Panc1 (cell line): ENCODE measurements around the gene NEAT1. TPM values are rescaled to one million over a fixed set of nuclear protein-coding genes. Genes with fewer than 3 reads are reported as not detected.
"Not testable (repeated sequence)": the region's sequence is repeated elsewhere in the genome, so short reads cannot be mapped to it uniquely, and the experiment has no call there.

ENCODE experiments used
- ATAC-seq: fragments of 200-7000 bp; cut with Tn5 transposase; 2 replicates; pipeline ENCODE4 v1.9.1; 2020; ENCODE audit warnings: mild to moderate bottlenecking, moderate library complexity
- BruUV-seq: library from RNA; stranded (reverse); fragments of 400-500 nt; replicated peaks from 2 replicates; lab custom pipeline; 2021; lab: Mats Ljungman, UMichigan
- CTCF ChIA-PET: fragments of 300-600 bp; sonication (Branson Sonifier 250); formaldehyde crosslinking; loops from one replicate; lab custom pipeline; 2022; ENCODE audit warnings: antibody characterized with exemption; lab: Charles Lee
- POLR2A ChIA-PET: fragments of 300-600 bp; sonication (Branson Sonifier 250); formaldehyde crosslinking; loops from one replicate; lab custom pipeline; 2022; ENCODE audit warnings: antibody characterized with exemption; lab: Charles Lee
- DNase-seq: peaks from one replicate; pipeline ENCODE4 v3.0.0-alpha.2; 2010; ENCODE audit warnings: low read depth, low spot score
- H3K27ac ChIP-seq: 2 replicates; pipeline ENCODE4 v1.5.1; 2011; ENCODE audit warnings: mild to moderate bottlenecking, low read length, inconsistent platforms
- H3K27me3 ChIP-seq: fragments of 200-500 bp; sonication (Bioruptor generic); 2 replicates; pipeline ENCODE4 v1.6.0; 2014; ENCODE audit warnings: low read length, inconsistent platforms; ENCODE audit not compliant: control insufficient read depth, insufficient read depth
- H3K36me3 ChIP-seq: fragments of 200-500 bp; sonication (Bioruptor generic); 2 replicates; pipeline ENCODE4 v1.5.1; 2014; ENCODE audit warnings: inconsistent platforms, mild to moderate bottlenecking, low read length, moderate library complexity; ENCODE audit not compliant: control insufficient read depth, insufficient read depth
- H3K4me1 ChIP-seq: 2 replicates; pipeline ENCODE4 v1.5.1; 2011; ENCODE audit warnings: inconsistent platforms, mild to moderate bottlenecking, low read length, moderate library complexity; ENCODE audit not compliant: control insufficient read depth, insufficient read depth
- H3K4me3 ChIP-seq, 2 experiments: 2 replicates each; pipeline ENCODE4 v1.5.1; 2011 to 2012; ENCODE audit warnings: low read depth in 2 of 2, low read length in 2 of 2, mild to moderate bottlenecking in 2 of 2, inconsistent platforms in 1 of 2, moderate library complexity in 1 of 2
- H3K9me3 ChIP-seq: fragments of 200-500 bp; sonication (Bioruptor generic); 2 replicates; pipeline ENCODE4 v1.5.1; 2014; ENCODE audit warnings: low read depth, mild to moderate bottlenecking, inconsistent platforms, low read length, moderate library complexity; ENCODE audit not compliant: control insufficient read depth, insufficient read depth
- CTCF ChIP-seq: fragments of 450-650 bp; IDR thresholded peaks from 2 replicates; pipeline ENCODE4 v1.5.1; 2017; ENCODE audit warnings: mild to moderate bottlenecking
- POLR2AphosphoS5 ChIP-seq: IDR thresholded peaks from 2 replicates; pipeline ENCODE4 v1.6.1; 2012; ENCODE audit warnings: mild to moderate bottlenecking, low read depth, low read length, moderate library complexity
- REST ChIP-seq, 2 experiments: IDR thresholded peaks; 2 replicates each; pipeline ENCODE4 v1.6.1; 2011 to 2012; ENCODE audit warnings: low read depth in 2 of 2, control low read depth in 1 of 2, low read length in 1 of 2, mild to moderate bottlenecking in 1 of 2, moderate library complexity in 1 of 2; ENCODE audit not compliant: insufficient read depth in 1 of 2
- SIN3A ChIP-seq: IDR thresholded peaks from 2 replicates; pipeline ENCODE4 v1.6.1; 2012; ENCODE audit warnings: low read depth, mild to moderate bottlenecking, low read length, moderate library complexity, borderline replicate concordance; ENCODE audit not compliant: insufficient read depth
- TCF7L2 ChIP-seq: IDR thresholded peaks from 2 replicates; pipeline ENCODE4 v1.6.1; 2011; ENCODE audit warnings: mild to moderate bottlenecking, low read depth, low read length, inconsistent platforms
- in situ Hi-C: cut with HindIII; loops from 2 replicates; pipeline ENCODE4 v1.10.0; 2016; ENCODE audit warnings: low sequenced_read_pairs, low pct_unique_long_range_greater_than_20kb
- intact Hi-C: fragments of 100-400 bp; cut with micrococcal nuclease; formaldehyde crosslinking; loops from one replicate; pipeline ENCODE4 v1.10.0; 2022; ENCODE audit not compliant: unreplicated experiment
- total RNA-seq: library from RNA; stranded (reverse); gene quantifications from one replicate; pipeline ENCODE4 v1.2.1, GENCODE V29; 2021; ENCODE audit not compliant: unreplicated experiment

The NEAT1 gene
- total RNA-seq, 1 experiment from 2014 or later: 731 TPM

- ATAC-seq (no peak), DNase-seq (no peak)
- ChIA-PET POLR2A (no interaction called here), CTCF (interaction anchor here (0.5 kb wide), 1 partner anchor 26 kb away, joined by 3 read pairs; no protein-coding TSS in a partner anchor)
- H3K27me3 ChIP-seq: no peaks in the 10 kb centered on the region
- no peaks in the 10 kb centered on the region for H3K9me3 ChIP-seq
- H3K4me3 ChIP-seq: no peak overlapping the region
- no peak overlapping the region for H3K27ac ChIP-seq
- peaks cover 7% of the 10 kb centered on the region; the same call in 1 of the 2 replicates for H3K36me3 ChIP-seq
- intact Hi-C loops: no loop called here
- BruUV-seq: no TSS peak
- no peak for TF ChIP-seq CTCF
- no peak for TF ChIP-seq REST (IDR thresholded peaks at IDR 0.05; ENCODE audit: insufficient read depth in 1 of 2, low read depth in 2 of 2, low read length in 1 of 2)
- TF ChIP-seq TCF7L2: no peak
- TF ChIP-seq SIN3A: no peak
- TF ChIP-seq POLR2AphosphoS5: no peak
- H3K4me1 ChIP-seq: peaks cover 19% of the 10 kb centered on the region
- in situ Hi-C loops: no loop called here
These were observed 10.9 kb upstream of the NEAT1 start for GRCh38 chr11:65411681-65412070.

- BruUV-seq: no TSS peak
- H3K27ac ChIP-seq: no peak overlapping the region; the same call in 1 of the 2 replicates
- peaks cover 7% of the 10 kb centered on the region; the same call in 1 of the 2 replicates for H3K36me3 ChIP-seq
- ATAC-seq (no peak), DNase-seq (no peak)
- H3K27me3 ChIP-seq: no peaks in the 10 kb centered on the region
- ChIA-PET POLR2A (interaction anchor here (0.7 kb wide), 1 partner anchor 25 kb away, joined by 9 read pairs; no protein-coding TSS in a partner anchor), CTCF (interaction anchor here (0.5 kb wide), 1 partner anchor 97 kb away, joined by 10 read pairs; no protein-coding TSS in a partner anchor)
- in situ Hi-C loops: no loop called here
- peaks cover 27% of the 10 kb centered on the region for H3K4me1 ChIP-seq
- TF ChIP-seq REST (IDR thresholded peaks at IDR 0.05; ENCODE audit: insufficient read depth in 1 of 2, low read depth in 2 of 2, low read length in 1 of 2) (no peak), POLR2AphosphoS5 (no peak), SIN3A (no peak), TCF7L2 (no peak), CTCF (no peak)
- intact Hi-C loops: no loop called here
- H3K9me3 ChIP-seq: no peaks in the 10 kb centered on the region
- no peak overlapping the region for H3K4me3 ChIP-seq
These were observed 10.1 kb upstream of the NEAT1 start for GRCh38 chr11:65412271-65413076.

- H3K27me3 ChIP-seq, in situ Hi-C loops, H3K4me3 ChIP-seq, POLR2A ChIA-PET, DNase-seq, ATAC-seq, H3K36me3 ChIP-seq, BruUV-seq, H3K27ac ChIP-seq, intact Hi-C loops, H3K9me3 ChIP-seq: not testable (repeated sequence)
- CTCF ChIA-PET: interaction anchor here (0.5 kb wide), 1 partner anchor 96 kb away, joined by 10 read pairs; no protein-coding TSS in a partner anchor
- peaks cover 34% of the 10 kb centered on the region for H3K4me1 ChIP-seq
These were observed 9.4 kb upstream of the NEAT1 start for GRCh38 chr11:65413077-65413664.
